Prostate gland (tissue), 2 donors: ENCODE data around the gene VLDLR. TPM values are rescaled to one million over a fixed set of nuclear protein-coding genes. Genes with fewer than 3 reads are reported as not detected.
"Not testable (repeated sequence)": the region's sequence is repeated elsewhere in the genome, so short reads cannot be mapped to it uniquely, and the experiment has no call there.

Experiments
- DNase-seq: peaks from one replicate; pipeline ENCODE4 v3.0.0-alpha.2; 2019; ENCODE audit warnings: low spot score
- H3K27ac ChIP-seq, 2 donors: fragments of 200-600 bp; sonication (generic); 2 replicates each; pipeline ENCODE4 v1.5.1; 2017 to 2019
- H3K27me3 ChIP-seq: fragments of 200-600 bp; sonication (generic); replicated peaks from 2 replicates; pipeline ENCODE4 v1.5.1; 2019; ENCODE audit not compliant: insufficient read depth
- H3K36me3 ChIP-seq, 2 donors: fragments of 200-600 bp; sonication (generic); 1 replicate in 1 of 2; 2 replicates in 1 of 2; pipeline versions ENCODE4 v1.5.1 to v1.8.1; 2017 to 2019
- H3K4me1 ChIP-seq: fragments of 200-600 bp; sonication (generic); replicated peaks from 2 replicates; pipeline ENCODE4 v1.5.1; 2019
- H3K4me3 ChIP-seq, 2 donors: fragments of 200-600 bp; sonication (generic); 2 replicates each; pipeline ENCODE4 v1.5.1; 2017 to 2019
- H3K9me3 ChIP-seq: fragments of 200-600 bp; sonication (generic); 2 replicates; pipeline ENCODE4 v1.5.1; 2017
- CTCF ChIP-seq, 4 experiments: fragments of 200-600 bp in 2 of 4; fragments of 450-650 bp in 2 of 4; sonication (generic) in 2 of 4; IDR thresholded peaks; 1 replicate in 3 of 4; 2 replicates in 1 of 4; pipeline ENCODE4 v1.5.1; 2016 to 2019; ENCODE audit warnings: antibody characterized with exemption in 4 of 4, mild to moderate bottlenecking in 2 of 4, moderate library complexity in 2 of 4
- POLR2A ChIP-seq: fragments of 450-650 bp; IDR thresholded peaks from one replicate; pipeline ENCODE4 v1.6.1; 2016; ENCODE audit warnings: antibody characterized with exemption, mild to moderate bottlenecking
- POLR2AphosphoS5 ChIP-seq: sonication (generic); formaldehyde crosslinking; IDR thresholded peaks from one replicate; pipeline ENCODE4 v1.6.1; 2017; ENCODE audit warnings: antibody characterized with exemption
- WGBS: methylation state at CpG from one replicate; pipeline ENCODE4 v1.1.5; 2018; 5-methylcytosine and 5-hydroxymethylcytosine counted together
- intact Hi-C: fragments of 100-400 bp; cut with DNase I; formaldehyde crosslinking; loops from one replicate; pipeline ENCODE4 v1.14.2; 2022
- total RNA-seq, 2 donors: library from RNA; depleted of rRNA; stranded (reverse); fragments of >200 nt; gene quantifications; one replicate each; pipeline ENCODE4 v1.1.0, GENCODE V29; 2016

VLDLR gene
- total RNA-seq, 2 donors from 2014 or later: 8.9 to 12.8 TPM

- intact Hi-C loops: no loop called here
- TF ChIP-seq CTCF (IDR thresholded peaks at IDR 0.05) (no peak), POLR2A (no peak), POLR2AphosphoS5 (no peak)
- DNase-seq: no peak
- H3K27ac ChIP-seq: no peak overlapping the region
- no peak overlapping the region for H3K4me3 ChIP-seq
- H3K4me1 ChIP-seq: no peaks in the 10 kb centered on the region
- no peaks in the 10 kb centered on the region for H3K9me3 ChIP-seq
- no peaks in the 10 kb centered on the region for H3K36me3 ChIP-seq
- no peaks in the 10 kb centered on the region for H3K27me3 ChIP-seq
These were observed 82.9 kb downstream of the VLDLR start for GRCh38 chr9:2704504-2704903.

- H3K4me1 ChIP-seq, DNase-seq, H3K9me3 ChIP-seq, H3K27me3 ChIP-seq, H3K36me3 ChIP-seq, intact Hi-C loops, H3K4me3 ChIP-seq, H3K27ac ChIP-seq: not testable (repeated sequence)
- WGBS: 91% methylated on average over 3 of the region's 3 CpGs
These were observed 85.7 kb downstream of the VLDLR start for GRCh38 chr9:2707256-2707655.

Other genes with a start within 250 kb of the VLDLR start
- 1 to 10 TPM in 1 of 2 donors, not detected in 1; 1.4 TPM for gene KCNV2, start 95.7 kb downstream of the VLDLR start, total RNA-seq
- gene PUM3, start 222.3 kb downstream of the VLDLR start, total RNA-seq: 10 to 100 TPM; 24.2 to 31.2 TPM